Neural progenitor cell (in vitro differentiated cells): ENCODE data around the gene ZNF19.

Experiments used
- CTCF ChIP-seq: fragments of 200-600 bp; sonication (generic); IDR thresholded peaks from 2 replicates; pipeline ENCODE4 v1.5.1; 2017; ENCODE audit warnings: antibody characterized with exemption, mild to moderate bottlenecking
- EZH2 ChIP-seq: fragments of 200-600 bp; sonication (generic); IDR thresholded peaks from 2 replicates; pipeline ENCODE4 v1.6.1; 2017; ENCODE audit warnings: antibody characterized with exemption, mild to moderate bottlenecking, moderate library complexity
- EZH2phosphoT487 ChIP-seq: fragments of 200-600 bp; sonication (generic); IDR thresholded peaks from 2 replicates; pipeline ENCODE4 v1.6.1; 2017; ENCODE audit warnings: antibody characterized with exemption

- no peak for TF ChIP-seq EZH2
- TF ChIP-seq CTCF = no peak
- TF ChIP-seq EZH2phosphoT487 = no peak
These were observed 15.2 kb downstream of the ZNF19 start for GRCh38 chr16:71473891-71474290.
